GM21737 (cell line): ENCODE measurements around the gene TPPP3.

ENCODE experiments used
- ATAC-seq: cut with Tn5 transposase; IDR thresholded peaks from one replicate; pipeline ENCODE4 v1.9.1; 2021; ENCODE audit warnings: mild to moderate bottlenecking, moderate library complexity; ENCODE audit not compliant: unreplicated experiment

The TPPP3 gene

DNA sequence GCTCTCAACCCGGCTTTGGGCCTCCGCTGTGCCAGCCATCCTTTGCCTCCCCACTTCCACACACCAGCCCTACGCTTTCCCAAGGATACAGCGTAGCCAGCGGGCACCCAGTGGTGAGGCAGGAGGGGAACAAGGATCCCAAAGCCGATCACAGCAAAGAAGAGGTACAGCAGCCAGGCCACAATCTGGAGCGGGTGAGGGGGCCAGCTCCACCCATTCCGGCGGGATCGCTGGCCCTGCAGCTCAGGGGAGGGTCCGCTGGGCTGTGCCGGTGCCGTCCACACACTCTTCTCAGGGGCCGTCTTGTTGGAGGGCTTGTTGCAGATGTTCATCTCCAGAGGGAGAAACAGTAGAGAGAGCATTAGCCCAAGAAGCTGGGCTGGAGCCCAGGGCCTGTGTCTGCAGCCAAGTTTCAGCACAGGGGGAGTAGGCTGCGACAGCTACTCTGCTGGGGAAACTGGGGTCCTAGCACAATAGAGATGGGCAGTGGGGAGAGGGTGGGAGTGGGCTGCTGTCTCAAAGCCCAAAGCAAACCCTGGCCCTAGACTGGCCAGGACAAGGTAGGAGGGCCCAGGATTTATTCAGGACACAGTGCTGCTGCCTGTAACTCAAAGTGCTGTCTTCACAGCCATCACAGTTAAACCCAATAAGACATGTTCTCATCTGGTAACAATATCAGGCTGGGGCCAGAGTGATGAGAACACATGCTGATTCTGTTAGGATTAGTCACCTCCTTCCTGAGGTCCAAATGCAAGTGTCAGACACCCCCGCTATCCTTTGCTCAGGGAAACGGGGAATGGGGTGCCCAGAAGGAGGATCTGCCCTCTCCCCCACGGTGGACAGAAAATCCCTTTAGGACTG lies 13.0 kb upstream of the TPPP3 start:
- ATAC-seq = no peak

DNA sequence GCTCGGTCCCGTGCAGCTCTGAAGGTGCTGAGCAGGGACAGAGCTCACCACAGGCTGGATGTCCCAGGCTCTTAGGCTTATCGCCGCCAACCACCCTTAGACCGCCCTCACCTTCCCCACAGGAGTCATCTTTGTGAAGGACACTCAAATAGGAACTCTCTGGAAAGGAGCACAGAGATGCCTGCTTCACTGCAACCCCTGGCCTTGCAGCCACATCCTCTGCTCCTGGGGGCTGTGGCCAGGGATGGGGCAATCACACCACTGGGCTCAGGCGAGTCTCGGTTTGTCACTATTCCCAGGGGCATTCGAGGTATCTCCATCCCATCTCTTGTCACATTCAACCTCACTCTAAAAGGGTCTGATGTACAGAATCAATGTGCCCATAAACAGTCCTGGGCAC lies 12.0 kb upstream of the TPPP3 start:
- ATAC-seq = no peak

DNA sequence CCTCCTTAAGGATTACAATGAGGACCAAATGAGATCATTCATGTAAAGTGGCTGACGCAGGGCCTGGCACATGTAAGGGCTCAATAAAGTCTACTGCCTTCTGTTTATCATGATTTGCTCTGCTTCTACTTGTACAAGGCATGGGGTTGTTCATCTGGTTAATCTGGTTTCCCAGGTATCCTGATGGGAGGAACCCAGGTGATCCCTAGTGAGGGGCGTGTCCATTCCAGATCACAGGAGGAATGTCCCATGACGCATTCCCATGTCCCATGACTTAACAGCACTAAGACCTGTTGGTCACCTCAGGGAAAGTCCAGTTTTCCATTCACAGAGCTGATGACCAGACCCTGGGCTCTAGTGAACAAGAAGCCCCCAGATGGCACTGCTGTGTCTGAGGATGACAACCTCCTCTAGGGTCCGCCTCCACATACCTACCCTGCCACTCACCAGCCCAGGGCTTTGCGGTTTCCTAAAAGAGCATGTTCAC lies 11.5 kb upstream of the TPPP3 start:
- no peak for ATAC-seq

GRCh38 chr16:67403976-67404555 lies 10.8 kb upstream of the TPPP3 start:
- ATAC-seq = no peak

DNA sequence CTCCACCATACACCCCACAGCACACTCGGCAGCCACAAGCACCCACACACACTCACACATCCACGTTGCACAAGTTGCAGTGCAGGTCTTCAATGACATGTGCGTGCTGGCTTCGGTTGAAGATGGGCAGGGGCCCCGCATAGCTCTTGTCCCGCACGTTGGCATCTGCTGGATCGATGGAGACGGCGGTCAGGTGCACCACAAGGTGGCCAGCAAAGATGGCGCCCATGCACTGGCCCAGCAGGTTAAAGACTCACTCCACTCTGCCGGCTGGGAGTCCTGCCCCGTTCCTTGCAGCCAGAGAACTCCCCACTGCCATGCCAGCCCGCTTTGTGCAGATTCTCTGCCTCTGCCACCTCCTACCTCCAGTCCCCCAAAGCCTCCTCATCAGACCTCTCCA lies 7.6 kb upstream of the TPPP3 start:
- ATAC-seq = no peak

- no peak for ATAC-seq
Measured at GRCh38 chr16:67399749-67400704, 6.7 kb upstream of the TPPP3 start.

GRCh38 chr16:67399218-67399733 lies 6.0 kb upstream of the TPPP3 start:
- ATAC-seq = no peak

GRCh38 chr16:67398546-67399217 lies 5.4 kb upstream of the TPPP3 start:
- no peak for ATAC-seq

- no peak for ATAC-seq
Measured at GRCh38 chr16:67397812-67398545, 4.7 kb upstream of the TPPP3 start.

DNA sequence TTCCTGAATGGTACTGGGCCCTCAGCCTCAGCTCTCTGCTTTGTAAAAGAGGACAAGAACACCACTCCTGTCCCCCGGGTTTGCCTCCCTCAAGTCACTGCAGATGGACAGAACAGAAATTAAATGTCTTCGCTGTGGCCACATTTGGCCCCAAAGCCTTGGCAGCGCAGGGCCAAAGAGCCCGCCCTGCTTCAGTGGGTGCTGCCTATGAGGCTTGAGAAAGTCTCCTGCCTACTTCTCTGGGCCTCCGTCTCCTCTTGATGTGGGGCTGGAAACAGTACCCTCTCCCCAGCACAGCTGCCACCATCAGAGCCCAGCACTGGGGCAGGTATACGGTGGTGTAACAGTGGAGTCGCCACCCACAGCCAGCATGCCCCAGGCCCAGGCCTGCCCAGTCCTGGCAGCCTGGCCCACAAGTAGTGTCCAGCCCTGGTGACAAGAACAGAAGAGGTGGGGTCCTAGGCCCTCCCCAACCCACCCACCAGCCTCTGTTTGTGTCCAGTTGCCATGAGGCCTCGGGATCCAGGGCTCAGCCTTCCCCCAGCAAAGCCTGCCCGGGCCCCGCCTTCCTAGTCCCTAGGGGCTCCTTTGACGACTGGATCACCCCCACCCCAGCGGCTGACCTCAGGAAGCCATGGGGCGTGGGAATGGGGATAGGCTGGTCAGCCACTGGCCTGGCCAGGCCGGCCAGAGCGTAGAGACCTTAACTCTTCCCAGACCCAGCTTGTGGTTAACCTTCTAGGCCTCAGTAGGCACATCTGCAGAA lies 3.9 kb upstream of the TPPP3 start:
- no peak for ATAC-seq

DNA sequence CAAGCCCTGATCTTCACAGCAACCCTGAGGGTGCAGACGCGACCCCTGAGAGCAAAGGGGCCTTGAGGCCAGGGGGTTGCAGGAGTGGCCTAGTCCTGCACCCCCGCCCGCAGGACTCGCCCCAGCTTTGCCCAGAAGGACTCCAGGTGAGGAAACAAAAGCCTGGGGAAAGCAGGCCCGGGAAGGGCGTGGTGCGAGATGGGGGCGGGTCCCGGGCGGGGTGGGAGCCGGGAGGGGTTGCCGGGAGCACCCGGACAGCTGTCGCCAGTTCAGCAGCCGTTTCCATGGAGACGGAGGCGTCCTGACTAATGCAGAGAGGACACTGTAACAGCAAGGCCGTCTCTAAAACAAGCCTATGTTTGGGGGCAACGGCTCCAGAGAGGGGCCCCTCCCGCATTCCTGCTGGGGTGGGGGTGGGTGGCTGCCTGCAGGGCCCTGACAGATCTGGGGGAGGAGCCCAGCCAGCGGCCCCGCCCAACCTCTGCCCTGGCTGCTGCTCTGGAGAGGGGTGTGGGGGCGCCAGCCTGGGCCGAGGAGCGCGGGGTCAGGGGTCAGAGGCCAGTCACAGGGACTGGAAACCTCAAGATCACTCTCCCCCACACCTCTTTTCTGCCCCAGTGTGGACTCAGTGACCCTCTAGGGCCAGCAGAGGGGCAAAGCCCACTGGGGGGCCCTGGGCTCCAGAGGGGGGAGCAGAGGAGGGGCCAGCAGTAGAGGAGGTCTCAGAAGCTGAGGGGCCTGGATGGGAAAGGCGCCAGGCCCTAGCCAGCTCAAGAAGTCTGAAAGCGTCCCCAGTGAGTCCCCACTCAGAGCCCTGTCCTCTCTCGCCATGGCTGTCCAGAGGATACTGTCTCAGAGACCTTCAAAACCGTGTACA lies 3.1 kb upstream of the TPPP3 start:
- no peak for ATAC-seq

DNA sequence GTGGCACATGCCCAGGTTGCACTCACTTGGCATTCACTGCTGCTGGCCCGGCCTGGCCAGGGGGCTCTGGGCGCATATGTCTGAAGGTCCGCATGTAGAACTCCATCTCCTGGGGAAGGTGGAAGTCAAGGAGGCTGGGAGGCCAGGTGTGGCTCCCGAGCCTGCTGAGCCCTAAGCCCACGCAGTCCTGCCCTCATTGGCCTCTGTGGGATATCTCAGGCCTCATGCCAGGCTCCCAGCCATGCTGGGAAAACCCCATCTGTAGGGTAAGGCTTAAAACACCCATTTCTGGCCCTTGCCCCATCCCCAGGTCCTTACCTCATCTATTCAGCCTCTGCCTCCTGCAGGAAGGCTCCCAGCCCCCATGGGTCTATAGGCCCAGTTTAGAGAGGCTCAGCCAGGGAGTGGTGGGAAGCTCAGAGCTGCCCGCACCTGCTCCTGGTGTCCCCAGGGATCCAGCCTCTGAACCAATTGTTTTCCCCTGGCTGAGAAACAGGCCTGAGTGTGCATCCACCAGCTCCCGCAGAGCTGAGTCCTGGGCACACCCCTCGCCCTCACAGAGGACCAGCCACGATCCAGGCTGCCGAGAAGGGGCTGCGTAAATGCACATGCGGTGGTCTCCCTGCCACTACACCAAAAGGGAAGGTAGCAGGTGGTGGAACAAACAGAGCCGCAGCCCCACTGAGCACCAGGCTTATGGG lies 2.3 kb upstream of the TPPP3 start:
- no peak for ATAC-seq

- no peak for ATAC-seq
Measured at GRCh38 chr16:67395105-67395457, 1.8 kb upstream of the TPPP3 start.

GRCh38 chr16:67394155-67395104 lies 1.1 kb upstream of the TPPP3 start:
- ATAC-seq = no peak

DNA sequence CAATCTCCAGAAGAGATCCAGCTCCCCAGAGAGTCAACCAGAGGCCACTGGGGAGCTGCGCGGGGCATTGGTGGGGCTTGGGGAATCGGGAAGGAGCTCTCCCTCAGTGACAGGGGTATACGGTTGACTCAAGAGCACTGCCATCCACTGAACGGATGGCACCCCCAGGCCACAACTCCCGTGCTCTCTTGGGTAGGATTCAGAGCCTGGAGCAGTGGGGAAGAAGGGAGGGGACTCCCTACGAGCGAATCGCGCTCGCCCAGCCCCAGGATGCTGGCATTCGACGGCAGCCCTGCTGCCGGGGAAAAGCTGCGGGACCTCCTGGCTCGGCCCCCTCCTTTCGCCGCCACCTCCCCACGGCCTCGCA lies 473 bp upstream of the TPPP3 start:
- no peak for ATAC-seq

DNA sequence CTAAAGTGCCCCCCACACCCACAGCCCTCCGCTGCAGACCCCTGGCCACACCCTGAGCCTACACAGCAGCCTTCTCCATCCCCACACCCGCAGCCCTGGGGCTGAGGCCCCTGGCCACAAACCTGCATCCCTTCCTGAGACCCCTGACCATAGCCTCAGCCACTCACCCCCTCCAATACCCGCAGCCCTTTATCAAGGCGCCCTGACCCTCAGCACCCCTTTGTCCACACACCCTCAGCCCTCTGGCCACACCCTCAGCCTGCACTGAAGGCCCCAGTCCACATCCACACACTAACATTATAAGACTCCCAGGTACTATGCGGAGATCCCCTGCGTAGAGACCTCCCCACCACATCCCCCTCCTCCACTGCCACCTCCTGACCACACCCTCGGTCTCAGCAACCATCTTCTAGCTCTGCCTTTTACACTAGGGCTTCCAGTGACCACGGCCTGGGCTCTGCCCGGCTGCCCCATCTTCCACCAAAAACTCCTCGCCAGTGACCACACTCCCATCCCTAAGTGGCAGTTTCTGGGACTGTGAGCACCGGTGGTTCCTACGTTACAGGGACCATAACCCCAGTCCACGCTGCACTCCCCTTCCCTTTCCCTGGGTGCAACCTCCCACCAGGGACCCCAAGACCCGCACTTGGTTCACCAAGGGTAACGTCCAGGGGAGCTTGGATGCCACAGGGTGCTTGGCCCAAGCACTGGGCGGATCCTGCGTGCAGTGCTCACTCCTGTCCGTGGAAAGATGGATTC lies 818 bp downstream of the TPPP3 start:
- ATAC-seq = no peak
